Measurements from ENCODE around the gene CCDC148.

DNA sequence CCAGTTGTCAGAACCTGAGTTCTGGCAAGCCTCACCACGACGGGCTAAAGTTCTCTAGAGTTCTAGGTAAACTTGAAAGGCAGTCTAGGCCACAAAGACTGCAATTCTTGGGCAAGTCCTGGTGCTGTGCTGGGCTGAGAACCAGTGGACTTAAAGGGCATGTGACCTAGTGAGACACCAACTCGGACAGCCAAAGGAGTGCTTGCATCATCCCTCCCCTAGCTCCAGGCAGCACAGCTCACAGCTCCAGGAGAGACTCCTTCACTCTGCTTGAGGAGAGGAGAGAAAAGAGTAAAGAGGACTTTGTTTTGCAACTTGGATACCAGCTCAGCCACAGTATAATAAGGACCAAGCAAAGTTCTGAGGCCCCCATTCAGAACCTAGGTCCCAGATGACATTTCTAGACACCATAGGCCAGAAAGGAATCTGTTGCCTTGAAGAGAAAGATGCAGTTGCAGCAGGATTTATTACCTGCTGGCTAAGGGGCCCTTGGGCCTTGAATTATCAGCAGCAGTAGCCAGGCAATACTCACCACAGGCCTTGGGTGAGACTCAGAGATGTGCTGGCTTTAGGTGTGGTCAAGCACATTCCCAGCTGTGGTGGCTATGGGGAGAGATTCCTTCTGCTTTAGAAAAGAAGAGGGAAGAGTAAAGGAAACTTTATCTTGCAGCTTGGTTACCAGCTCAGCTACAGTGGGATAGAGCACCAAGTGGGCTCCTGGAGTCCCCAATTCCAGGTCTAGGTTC is 303.1 kb downstream of the CCDC148 start:
- TF ChIP-seq, protein P1, sequence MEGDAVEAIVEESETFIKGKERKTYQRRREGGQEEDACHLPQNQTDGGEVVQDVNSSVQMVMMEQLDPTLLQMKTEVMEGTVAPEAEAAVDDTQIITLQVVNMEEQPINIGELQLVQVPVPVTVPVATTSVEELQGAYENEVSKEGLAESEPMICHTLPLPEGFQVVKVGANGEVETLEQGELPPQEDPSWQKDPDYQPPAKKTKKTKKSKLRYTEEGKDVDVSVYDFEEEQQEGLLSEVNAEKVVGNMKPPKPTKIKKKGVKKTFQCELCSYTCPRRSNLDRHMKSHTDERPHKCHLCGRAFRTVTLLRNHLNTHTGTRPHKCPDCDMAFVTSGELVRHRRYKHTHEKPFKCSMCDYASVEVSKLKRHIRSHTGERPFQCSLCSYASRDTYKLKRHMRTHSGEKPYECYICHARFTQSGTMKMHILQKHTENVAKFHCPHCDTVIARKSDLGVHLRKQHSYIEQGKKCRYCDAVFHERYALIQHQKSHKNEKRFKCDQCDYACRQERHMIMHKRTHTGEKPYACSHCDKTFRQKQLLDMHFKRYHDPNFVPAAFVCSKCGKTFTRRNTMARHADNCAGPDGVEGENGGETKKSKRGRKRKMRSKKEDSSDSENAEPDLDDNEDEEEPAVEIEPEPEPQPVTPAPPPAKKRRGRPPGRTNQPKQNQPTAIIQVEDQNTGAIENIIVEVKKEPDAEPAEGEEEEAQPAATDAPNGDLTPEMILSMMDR (IDR thresholded peaks at IDR 0.05; ENCODE audit: insufficient read depth, low read length, poor library complexity, severe bottlenecking): no peak
- no peak for TF ChIP-seq EZH2phosphoT487 (conservative IDR thresholded peaks at IDR 0.05; ENCODE audit: low read length)
